WTC11 (cell line): Measurements from ENCODE around the gene TM7SF3. TPM values are rescaled to one million over a fixed set of nuclear protein-coding genes. Genes with fewer than 3 reads are reported as not detected.
"Not testable (repeated sequence)": the region's sequence is repeated elsewhere in the genome, so short reads cannot be mapped to it uniquely, and the experiment has no call there.

Source experiments
- ATAC-seq: fragments of 200-7000 bp; cut with Tn5 transposase; 2 replicates; pipeline ENCODE4 v1.10.0; 2021; ENCODE audit warnings: mild to moderate bottlenecking, moderate library complexity
- CTCF ChIA-PET: fragments of 300-600 bp; sonication (Branson Sonifier 250); formaldehyde crosslinking; loops from one replicate; lab custom pipeline; 2021; ENCODE audit warnings: antibody characterized with exemption; lab: Charles Lee
- POLR2A ChIA-PET: fragments of 350-600 bp; sonication (Branson Sonifier 250); formaldehyde crosslinking; loops from one replicate; lab custom pipeline; 2021; ENCODE audit warnings: antibody characterized with exemption; lab: Charles Lee
- DNase-seq: peaks from one replicate; pipeline ENCODE4 v3.0.0; 2021; ENCODE audit warnings: low spot score
- H3K27ac Mint-ChIP-seq: 2 replicates; pipeline ENCODE4 v1.8.0; 2021; ENCODE audit warnings: mixed read lengths
- H3K27me3 Mint-ChIP-seq: 2 replicates; pipeline ENCODE4 v1.8.0; 2021; ENCODE audit warnings: low read depth, mild to moderate bottlenecking, moderate library complexity, mixed read lengths
- H3K36me3 Mint-ChIP-seq: 2 replicates; pipeline ENCODE4 v1.8.0; 2021; ENCODE audit warnings: mixed read lengths
- H3K4me1 Mint-ChIP-seq: 2 replicates; pipeline ENCODE4 v1.8.0; 2022; ENCODE audit warnings: mixed read lengths
- H3K4me3 Mint-ChIP-seq: 2 replicates; pipeline ENCODE4 v1.8.0; 2021; ENCODE audit warnings: mild to moderate bottlenecking, moderate library complexity, mixed read lengths
- H3K9me3 Mint-ChIP-seq: 2 replicates; pipeline ENCODE4 v1.8.0; 2021; ENCODE audit warnings: mixed read lengths
- ATF1 ChIP-seq: sonication (generic); formaldehyde crosslinking; IDR thresholded peaks from 2 replicates; pipeline ENCODE4 v1.8.1; 2023; ENCODE audit warnings: mild to moderate bottlenecking, moderate library complexity, missing genetic modification reagents
- ATF3 ChIP-seq: sonication (generic); formaldehyde crosslinking; conservative IDR thresholded peaks from 2 replicates; pipeline ENCODE4 v1.8.1; 2022; ENCODE audit warnings: mild to moderate bottlenecking, missing genetic modification reagents
- EMX1 ChIP-seq: fragments of 250-450 bp; sonication (Bioruptor Pico); IDR thresholded peaks from 2 replicates; pipeline ENCODE4 v1.8.0; 2021; ENCODE audit warnings: mild to moderate bottlenecking
- ESRRA ChIP-seq: sonication (generic); formaldehyde crosslinking; IDR thresholded peaks from 2 replicates; pipeline ENCODE4 v1.8.1; 2022; ENCODE audit warnings: mild to moderate bottlenecking, missing genetic modification reagents, borderline replicate concordance
- GRHL2 ChIP-seq: fragments of 250-450 bp; sonication (Bioruptor Pico); IDR thresholded peaks from 2 replicates; pipeline ENCODE4 v1.8.0; 2022; ENCODE audit warnings: mild to moderate bottlenecking, moderate library complexity; ENCODE audit not compliant: insufficient replicate concordance, severe bottlenecking
- GTF2I ChIP-seq: fragments of 250-450 bp; sonication (Bioruptor Pico); conservative IDR thresholded peaks from 2 replicates; pipeline ENCODE4 v1.4.0; 2021; ENCODE audit warnings: mild to moderate bottlenecking
- KAT7 ChIP-seq: sonication (generic); formaldehyde crosslinking; IDR thresholded peaks from 2 replicates; pipeline ENCODE4 v1.8.1; 2023; ENCODE audit warnings: missing genetic modification reagents, mild to moderate bottlenecking, borderline replicate concordance
- NFATC4 ChIP-seq: fragments of 250-450 bp; sonication (Bioruptor Pico); IDR thresholded peaks from 2 replicates; pipeline ENCODE4 v1.9.0; 2021; ENCODE audit warnings: mild to moderate bottlenecking
- TEAD1 ChIP-seq: sonication (generic); formaldehyde crosslinking; IDR thresholded peaks from 2 replicates; pipeline ENCODE4 v1.8.0; 2022; ENCODE audit warnings: mild to moderate bottlenecking, missing genetic modification reagents
- USF2 ChIP-seq: sonication (generic); formaldehyde crosslinking; IDR thresholded peaks from 2 replicates; pipeline ENCODE4 v1.8.1; 2023; ENCODE audit warnings: mild to moderate bottlenecking, missing genetic modification reagents, moderate library complexity
- ZBTB43 ChIP-seq: sonication (generic); formaldehyde crosslinking; IDR thresholded peaks from 2 replicates; pipeline ENCODE4 v1.8.1; 2023; ENCODE audit warnings: mild to moderate bottlenecking, missing genetic modification reagents
- ZNF121 ChIP-seq: sonication (generic); formaldehyde crosslinking; IDR thresholded peaks from 2 replicates; pipeline ENCODE4 v1.8.0; 2023; ENCODE audit warnings: missing genetic modification reagents
- ZNF138 ChIP-seq: sonication (generic); formaldehyde crosslinking; conservative IDR thresholded peaks from 2 replicates; pipeline ENCODE4 v1.8.1; 2022; ENCODE audit warnings: mild to moderate bottlenecking, moderate library complexity, missing genetic modification reagents
- ZNF232 ChIP-seq: sonication (generic); formaldehyde crosslinking; IDR thresholded peaks from 2 replicates; pipeline ENCODE4 v1.8.0; 2022; ENCODE audit warnings: mild to moderate bottlenecking, missing genetic modification reagents
- ZNF317 ChIP-seq: sonication (generic); formaldehyde crosslinking; IDR thresholded peaks from 2 replicates; pipeline ENCODE4 v1.8.1; 2023; ENCODE audit warnings: low read depth, mild to moderate bottlenecking, moderate library complexity, missing genetic modification reagents, borderline replicate concordance
- ZNF423 ChIP-seq: fragments of 250-450 bp; sonication (Bioruptor Pico); IDR thresholded peaks from 2 replicates; pipeline ENCODE4 v2.1.2; 2022; ENCODE audit warnings: mild to moderate bottlenecking, moderate library complexity
- ZNF532 ChIP-seq: fragments of 250-450 bp; sonication (Bioruptor Pico); IDR thresholded peaks from 2 replicates; pipeline ENCODE4 v1.9.0; 2021; ENCODE audit warnings: mild to moderate bottlenecking, borderline replicate concordance
- total RNA-seq: library from RNA; stranded (reverse); gene quantifications from 3 replicates; pipeline ENCODE4 v1.2.3, GENCODE V29; 2021

TM7SF3 gene
- total RNA-seq, 1 experiment from 2014 or later, result 75.3 TPM

GRCh38 chr12:27018037-27018436 is 3.9 kb upstream of the TM7SF3 start (continued):
- no peak for TF ChIP-seq ZNF532 (CRISPR knock-in tag)
- TF ChIP-seq ZNF121 (CRISPR knock-in tag), result no peak
- TF ChIP-seq ESRRA, result no peak
- TF ChIP-seq ZNF317 (CRISPR knock-in tag), result no peak
- no peak for TF ChIP-seq ZNF138 (CRISPR knock-in tag)

GRCh38 chr12:27017163-27017823 is 3.1 kb upstream of the TM7SF3 start:
- ATAC-seq, H3K27me3 Mint-ChIP-seq, H3K36me3 Mint-ChIP-seq, POLR2A ChIA-PET, H3K4me3 Mint-ChIP-seq, H3K9me3 Mint-ChIP-seq, H3K27ac Mint-ChIP-seq, DNase-seq: not testable (repeated sequence)
- CTCF ChIA-PET, result interaction anchor here (3.4 kb wide), 1 partner anchor 288 kb away, joined by 57 read pairs; no protein-coding TSS in a partner anchor
- H3K4me1 Mint-ChIP-seq, result peaks cover 31% of the 10 kb centered on the region

GRCh38 chr12:27015730-27016076 is 1.5 kb upstream of the TM7SF3 start:
- peaks cover 37% of the 10 kb centered on the region for H3K4me1 Mint-ChIP-seq
- CTCF ChIA-PET, result interaction anchor here (0.6 to 3.4 kb wide), 28 partner anchors 9 to 1568 kb away, joined by 3 to 57 read pairs (median 3); no protein-coding TSS in a partner anchor
- no peaks in the 10 kb centered on the region for H3K27me3 Mint-ChIP-seq
- DNase-seq (no peak), ATAC-seq (no peak)
- H3K4me3 Mint-ChIP-seq, result no peak overlapping the region
- TF ChIP-seq ZNF317 (CRISPR knock-in tag), result no peak
- no peak for TF ChIP-seq GTF2I (CRISPR knock-in tag)
- no peak for TF ChIP-seq ZNF423 (CRISPR knock-in tag)
- no peak for TF ChIP-seq USF2 (CRISPR knock-in tag)
- no peak for TF ChIP-seq EMX1 (CRISPR knock-in tag)
- no peak for TF ChIP-seq ZNF121 (CRISPR knock-in tag)
- TF ChIP-seq ATF3, result no peak
- no peak for TF ChIP-seq GRHL2 (CRISPR knock-in tag)
- no peak for TF ChIP-seq KAT7 (CRISPR knock-in tag)
- no peak for TF ChIP-seq NFATC4 (CRISPR knock-in tag)
- no peak for TF ChIP-seq ATF1 (CRISPR knock-in tag)
- no peak for TF ChIP-seq TEAD1 (CRISPR knock-in tag)
- no peak for TF ChIP-seq ZBTB43 (CRISPR knock-in tag)
- no peak for TF ChIP-seq ZNF232 (CRISPR knock-in tag)
- TF ChIP-seq, all 79 proteins: peak for 0
- H3K9me3 Mint-ChIP-seq, result no peaks in the 10 kb centered on the region
- POLR2A ChIA-PET, result no interaction called here
- no peaks in the 10 kb centered on the region for H3K36me3 Mint-ChIP-seq
- H3K27ac Mint-ChIP-seq, result no peak overlapping the region
